Mucosa of rectum (tissue), 2 donors: Measurements from ENCODE around the gene HAUS2.

Experiments
- H3K27ac ChIP-seq, 2 donors: one replicate each; pipeline ENCODE4 v1.7.0; 2013; ENCODE audit warnings: inconsistent platforms in 2 of 2, low read depth in 2 of 2, low read length in 2 of 2
- H3K27me3 ChIP-seq, 2 donors: one replicate each; pipeline ENCODE4 v1.7.0; 2013; ENCODE audit warnings: low read length in 2 of 2; ENCODE audit not compliant: control insufficient read depth in 2 of 2, insufficient read depth in 2 of 2
- H3K36me3 ChIP-seq, 2 donors: one replicate each; pipeline ENCODE4 v1.7.0; 2013; ENCODE audit warnings: low read length in 2 of 2; ENCODE audit not compliant: control insufficient read depth in 2 of 2, insufficient read depth in 2 of 2
- H3K4me1 ChIP-seq, 2 donors: one replicate each; pipeline ENCODE4 v1.7.0; 2013; ENCODE audit warnings: low read length in 2 of 2, mild to moderate bottlenecking in 1 of 2; ENCODE audit not compliant: control insufficient read depth in 2 of 2, insufficient read depth in 2 of 2
- H3K4me3 ChIP-seq, 2 donors: one replicate each; pipeline ENCODE4 v1.7.0; 2013; ENCODE audit warnings: low read length in 2 of 2
- H3K9ac ChIP-seq, 2 donors: one replicate each; pipeline ENCODE4 v1.7.0; 2013; ENCODE audit warnings: low read length in 2 of 2, low read depth in 1 of 2, mild to moderate bottlenecking in 1 of 2
- H3K9me3 ChIP-seq, 2 donors: one replicate each; pipeline ENCODE4 v1.7.0; 2013; ENCODE audit warnings: low read length in 2 of 2; ENCODE audit not compliant: control insufficient read depth in 2 of 2
- donor health status: healthy.
- donor health status: Normal muscosa, but diverticular disease.

Gene HAUS2

DNA sequence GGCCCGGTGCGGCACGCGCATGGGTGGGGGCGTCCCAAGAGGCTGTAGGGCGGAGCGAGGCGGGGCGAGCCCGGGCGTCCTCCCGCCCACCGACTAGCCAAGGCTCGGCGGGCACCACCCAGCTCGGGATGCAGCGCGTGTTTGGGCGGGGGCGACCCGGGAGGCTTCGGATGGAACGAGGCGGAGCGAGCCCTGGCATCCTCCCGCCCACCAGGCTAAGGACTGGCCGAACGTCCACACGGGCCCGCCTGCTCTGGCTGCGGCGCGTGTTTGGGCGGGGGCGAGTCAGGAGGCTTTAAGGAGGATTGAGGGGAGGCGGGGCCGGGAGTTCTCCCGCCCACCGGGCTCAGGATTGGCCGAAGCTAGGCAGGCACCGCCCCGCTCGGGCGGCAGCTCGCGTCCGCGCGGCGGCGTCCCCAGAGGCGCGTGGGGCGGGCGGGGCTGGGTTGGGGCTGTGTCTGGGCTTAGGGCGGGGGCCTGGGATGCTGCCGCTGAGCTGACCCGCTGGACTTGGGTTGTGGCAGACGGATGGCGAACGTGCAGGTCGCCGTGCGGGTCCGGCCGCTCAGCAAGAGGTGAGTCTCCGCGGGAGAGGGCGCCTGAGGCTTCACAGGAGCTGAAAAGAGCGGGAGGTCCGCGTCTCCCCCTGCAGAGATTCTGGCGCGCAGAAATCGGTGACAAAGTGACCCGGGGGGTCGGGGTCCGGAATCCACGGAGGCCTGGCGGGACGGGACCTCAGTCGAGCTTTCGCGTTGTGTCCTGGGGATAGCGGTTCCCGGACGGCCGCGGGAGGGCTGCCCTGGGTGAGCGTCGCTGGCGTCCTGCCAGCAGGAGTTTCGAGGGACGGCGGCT is 26.8 kb downstream of the HAUS2 start, which contains the start of gene STARD9:
Gene STARD9 (plus strand): TSS at position 419 of the 852 bp plus-strand sequence. CDS start 110 bp downstream, at position 529.
- Histone ChIP-seq H3K27me3 (peaks cover 3 to 10% of the 10 kb centered on the region in 2 donors), H3K36me3 (no peaks in the 10 kb centered on the region), H3K4me3 (peak within 1 kb of the TSS; percentile 73 to 80), H3K27ac (peak within 1 kb of the TSS; percentile 72 to 81), H3K9ac (peak within 1 kb of the TSS; percentile 66 to 76), H3K9me3 (no peaks in the 10 kb centered on the region), H3K4me1 (peaks cover 4 to 25% of the 10 kb centered on the region in 2 donors)

- no peaks in the 10 kb centered on the region for H3K36me3 ChIP-seq
- peak overlapping the region; percentile 66 to 76 for H3K9ac ChIP-seq
- peaks cover 4 to 28% of the 10 kb centered on the region in 2 donors for H3K4me1 ChIP-seq
- H3K27me3 ChIP-seq, result peaks cover 3 to 10% of the 10 kb centered on the region in 2 donors
- H3K9me3 ChIP-seq, result no peaks in the 10 kb centered on the region
- H3K27ac ChIP-seq, result peak overlapping the region; percentile 60 to 72
- H3K4me3 ChIP-seq, result peak overlapping the region; percentile 73 to 80
Measured at GRCh38 chr15:42576040-42576594, 27.5 kb downstream of the HAUS2 start.

DNA sequence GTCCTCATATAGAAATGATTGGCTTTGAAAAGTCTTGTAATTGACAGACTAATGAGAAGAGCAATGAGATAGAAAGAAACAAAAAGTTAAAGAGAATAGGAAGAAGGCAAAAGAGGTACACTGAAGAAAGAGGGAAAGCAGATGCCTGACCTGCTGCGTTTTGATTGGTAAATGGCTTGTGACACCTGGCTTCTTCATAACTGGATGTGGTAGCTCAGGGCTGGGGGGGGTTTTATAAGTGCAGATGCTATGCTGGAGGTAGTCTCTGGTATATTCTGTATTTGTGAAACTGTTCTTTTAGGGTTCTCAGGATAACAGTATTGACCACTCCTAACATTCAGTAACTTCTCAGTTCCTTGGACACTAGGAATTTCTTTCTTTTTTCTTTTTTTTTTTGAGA is 28.1 kb downstream of the HAUS2 start:
- Histone ChIP-seq H3K36me3 (no peaks in the 10 kb centered on the region), H3K27me3 (peaks cover 3 to 10% of the 10 kb centered on the region in 2 donors), H3K4me3 (peak overlapping the region; percentile 21 to 73), H3K9ac (no peak overlapping the region), H3K27ac (no peak overlapping the region), H3K9me3 (no peaks in the 10 kb centered on the region), H3K4me1 (peaks cover 6 to 34% of the 10 kb centered on the region in 2 donors)

DNA sequence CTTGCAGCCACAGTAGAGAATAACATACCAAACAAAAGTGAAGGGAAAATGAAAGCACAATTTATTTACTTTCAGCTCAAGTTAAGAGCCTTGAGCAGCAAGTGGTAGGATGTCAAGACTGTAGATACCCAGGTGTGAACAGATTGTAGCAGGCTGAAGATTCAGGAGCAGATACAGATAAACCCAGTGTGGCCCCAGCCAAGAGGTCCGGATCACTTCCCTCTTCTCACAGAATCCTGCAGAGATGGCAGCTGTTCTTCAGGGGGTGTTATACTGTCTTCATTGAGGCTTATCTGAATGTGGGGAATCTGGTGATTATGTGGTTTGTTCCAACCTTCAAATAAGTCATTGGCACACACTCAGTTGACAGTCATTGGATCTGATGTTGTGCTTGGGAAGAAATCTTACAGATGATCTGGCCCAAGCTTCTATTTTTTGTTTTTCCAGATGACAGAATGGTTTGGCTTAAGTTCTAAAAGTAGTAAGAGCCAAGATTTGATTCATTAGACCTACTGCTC is 28.9 kb downstream of the HAUS2 start:
- Histone ChIP-seq H3K36me3 (no peaks in the 10 kb centered on the region), H3K4me3 (peak overlapping the region in 1 of 2 donors; percentile 48), H3K4me1 (peaks cover 10 to 36% of the 10 kb centered on the region in 2 donors), H3K27ac (no peak overlapping the region), H3K9ac (no peak overlapping the region), H3K9me3 (no peaks in the 10 kb centered on the region), H3K27me3 (peaks cover 3 to 10% of the 10 kb centered on the region in 2 donors)

DNA sequence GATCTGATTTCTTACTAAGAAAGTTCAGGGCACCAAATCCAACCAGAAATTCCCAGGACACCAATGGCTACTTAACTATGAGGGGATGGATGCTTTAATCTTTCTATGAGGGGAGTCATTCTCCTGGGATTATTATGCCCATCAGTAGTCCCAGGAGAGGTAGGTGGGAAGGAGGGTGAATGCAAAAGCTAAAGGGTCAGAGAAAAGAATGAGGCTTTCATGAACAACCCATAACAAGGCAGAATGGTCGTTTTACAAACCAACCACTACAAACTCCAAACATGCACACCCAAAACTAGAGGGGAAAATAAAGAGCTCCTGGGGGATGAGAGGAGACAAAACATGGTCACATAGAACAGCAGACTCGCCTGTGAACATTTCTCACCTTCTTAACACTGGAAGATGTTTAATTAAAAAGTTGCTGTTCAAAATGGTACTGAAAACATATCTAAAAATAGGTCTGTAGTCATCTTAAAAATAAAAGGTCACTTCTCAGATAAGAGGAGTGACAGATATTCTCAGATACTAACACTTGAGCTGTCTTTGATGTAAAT is 30.4 kb downstream of the HAUS2 start:
- H3K27me3 ChIP-seq, result peaks cover 3 to 10% of the 10 kb centered on the region in 2 donors

GRCh38 chr15:42581272-42581730 is 32.7 kb downstream of the HAUS2 start:
- Histone ChIP-seq H3K27ac (peak overlapping the region; percentile 64 to 72), H3K36me3 (no peaks in the 10 kb centered on the region), H3K4me1 (peaks cover 6 to 18% of the 10 kb centered on the region in 2 donors), H3K4me3 (peak overlapping the region; percentile 67 to 68), H3K27me3 (peaks cover 3 to 5% of the 10 kb centered on the region in 2 donors), H3K9ac (peak overlapping the region; percentile 54 to 74), H3K9me3 (no peaks in the 10 kb centered on the region)

More for the DNA sequence above, 30.4 kb downstream of the HAUS2 start:
- Histone ChIP-seq H3K27ac (no peak overlapping the region), H3K36me3 (no peaks in the 10 kb centered on the region), H3K4me3 (no peak overlapping the region), H3K9me3 (no peaks in the 10 kb centered on the region), H3K4me1 (peaks cover 10 to 34% of the 10 kb centered on the region in 2 donors), H3K9ac (no peak overlapping the region)

- Histone ChIP-seq H3K9me3 (no peaks in the 10 kb centered on the region), H3K27ac (peak overlapping the region in 1 of 2 donors; percentile 5), H3K4me1 (peaks cover 6 to 10% of the 10 kb centered on the region in 2 donors), H3K27me3 (peaks cover 0 to 3% of the 10 kb centered on the region in 2 donors), H3K36me3 (no peaks in the 10 kb centered on the region), H3K9ac (no peak overlapping the region), H3K4me3 (no peak overlapping the region)
Measured at GRCh38 chr15:42582569-42583375, 34.1 kb downstream of the HAUS2 start.

DNA sequence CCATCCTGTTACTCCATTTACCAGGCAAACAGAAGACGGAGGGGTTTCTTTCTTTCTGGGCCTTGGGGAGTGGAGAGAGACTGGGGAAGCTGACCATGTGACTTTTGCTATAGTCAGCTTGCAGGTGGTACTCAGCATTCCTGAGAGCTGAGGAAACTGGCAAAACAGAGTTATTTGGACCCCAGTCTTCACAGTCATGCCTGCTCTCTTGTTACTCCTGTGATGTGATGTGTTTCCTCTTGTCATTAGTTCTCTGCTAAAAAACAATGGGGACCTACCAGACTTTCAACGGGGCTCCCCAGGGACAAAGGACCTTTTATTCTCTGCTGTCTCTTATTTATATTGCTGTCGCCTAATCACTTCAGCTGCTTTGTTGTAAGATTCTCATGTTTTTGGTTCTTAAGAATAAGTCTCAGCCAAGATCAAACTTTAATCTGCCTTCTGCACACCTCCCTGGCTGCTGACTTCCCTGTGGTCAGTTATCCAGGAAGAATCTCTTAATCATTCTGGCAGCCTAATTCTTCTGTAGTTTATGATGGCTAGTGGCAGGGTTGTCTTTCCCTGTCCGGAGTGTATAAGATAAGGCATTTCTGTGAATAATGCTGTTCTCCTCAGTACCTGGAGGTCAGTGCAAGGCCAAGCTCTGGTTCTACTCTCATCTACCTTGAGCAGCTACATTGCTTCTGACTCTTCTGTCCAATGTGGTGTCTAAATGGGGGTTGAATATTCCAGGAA is 35.6 kb downstream of the HAUS2 start:
- Histone ChIP-seq H3K27ac (peak overlapping the region in 1 of 2 donors; percentile 13), H3K9ac (no peak overlapping the region), H3K27me3 (peaks cover 0 to 3% of the 10 kb centered on the region in 2 donors), H3K9me3 (no peaks in the 10 kb centered on the region), H3K4me1 (peaks cover 6 to 10% of the 10 kb centered on the region in 2 donors), H3K36me3 (no peaks in the 10 kb centered on the region), H3K4me3 (no peak overlapping the region)
